PC-9 (cell line): ENCODE results near the gene JARID2. TPM values are rescaled to one million over a fixed set of nuclear protein-coding genes. Genes with fewer than 3 reads are reported as not detected.

ENCODE experiments used
- BruUV-seq: library from RNA; stranded (reverse); fragments of 400-500 nt; replicated peaks from 2 replicates; lab custom pipeline; 2021; lab: Mats Ljungman, UMichigan
- CTCF ChIA-PET: fragments of 300-600 bp; sonication (Branson Sonifier 250); formaldehyde crosslinking; loops from one replicate; lab custom pipeline; 2022; ENCODE audit warnings: antibody characterized with exemption; lab: Charles Lee
- POLR2A ChIA-PET: fragments of 300-600 bp; sonication (Branson Sonifier 250); formaldehyde crosslinking; loops from one replicate; lab custom pipeline; 2022; ENCODE audit warnings: antibody characterized with exemption; ENCODE audit not compliant: unreplicated experiment; lab: Charles Lee
- DNase-seq, 2 experiments: peaks; one replicate each; pipeline versions ENCODE4 v3.0.0 to v3.0.0-alpha.2; 2015 to 2022; ENCODE audit warnings: mixed read lengths in 1 of 2
- H2AFZ ChIP-seq: fragments of 200-600 bp; sonication (generic); 2 replicates; pipeline ENCODE4 v1.8.1; 2017; ENCODE audit warnings: antibody characterized with exemption
- H3F3A ChIP-seq: fragments of 200-600 bp; sonication (generic); 2 replicates; pipeline ENCODE4 v1.8.1; 2017; ENCODE audit warnings: antibody characterized with exemption, mild to moderate bottlenecking, low read depth; ENCODE audit not compliant: insufficient read depth
- H3K27ac ChIP-seq: fragments of 200-600 bp; sonication (generic); 2 replicates; pipeline ENCODE4 v1.6.1; 2016; ENCODE audit warnings: mixed run types
- H3K27me3 ChIP-seq: fragments of 200-600 bp; sonication (generic); 2 replicates; pipeline ENCODE4 v1.6.1; 2016; ENCODE audit warnings: low read depth, mixed run types; ENCODE audit not compliant: insufficient read depth
- H3K36me3 ChIP-seq: fragments of 200-600 bp; sonication (generic); 2 replicates; pipeline ENCODE4 v1.6.1; 2016; ENCODE audit warnings: low read depth, mixed run types
- H3K4me1 ChIP-seq: fragments of 200-600 bp; sonication (generic); replicated peaks from 2 replicates; pipeline ENCODE4 v1.6.1; 2016; ENCODE audit warnings: mixed run types; ENCODE audit not compliant: insufficient read depth
- H3K4me2 ChIP-seq: fragments of 200-600 bp; sonication (generic); 2 replicates; pipeline ENCODE4 v1.6.1; 2017; ENCODE audit warnings: mixed run types
- H3K4me3 ChIP-seq: fragments of 200-600 bp; sonication (generic); 2 replicates; pipeline ENCODE4 v1.6.1; 2016; ENCODE audit warnings: mixed run types
- H3K79me2 ChIP-seq: fragments of 200-600 bp; sonication (generic); 2 replicates; pipeline ENCODE4 v1.6.1; 2017; ENCODE audit warnings: low read depth, mixed run types
- H3K9me2 ChIP-seq: fragments of 200-600 bp; sonication (generic); 2 replicates; pipeline ENCODE4 v1.8.1; 2017; ENCODE audit warnings: mild to moderate bottlenecking; ENCODE audit not compliant: insufficient read depth
- H3K9me3 ChIP-seq: fragments of 200-600 bp; sonication (generic); 2 replicates; pipeline ENCODE4 v1.8.1; 2016; ENCODE audit warnings: low read depth; ENCODE audit not compliant: insufficient read depth
- H4K20me1 ChIP-seq: fragments of 200-600 bp; sonication (generic); 2 replicates; pipeline ENCODE4 v1.8.1; 2017; ENCODE audit not compliant: insufficient read depth
- CTCF ChIP-seq: fragments of 200-600 bp; sonication (generic); conservative IDR thresholded peaks from 2 replicates; pipeline ENCODE4 v1.6.1; 2017; ENCODE audit warnings: mixed run types, antibody characterized with exemption, mild to moderate bottlenecking, moderate library complexity
- EZH2 ChIP-seq: fragments of 200-600 bp; sonication (generic); IDR thresholded peaks from 2 replicates; pipeline ENCODE4 v1.8.0; 2017; ENCODE audit warnings: antibody characterized with exemption, low read depth
- intact Hi-C: fragments of 100-400 bp; cut with micrococcal nuclease; formaldehyde crosslinking; loops from one replicate; pipeline ENCODE4 v1.10.0; 2022; ENCODE audit not compliant: unreplicated experiment
- total RNA-seq: library from RNA; stranded (reverse); gene quantifications from 2 replicates; pipeline ENCODE4 v1.2.3, GENCODE V29; 2021

Gene JARID2
- total RNA-seq, 1 experiment from 2014 or later: 35.0 TPM

GRCh38 chr6:15356937-15357336, 111.1 kb downstream of the JARID2 start:
- CTCF ChIA-PET: no interaction called here
- no peak overlapping the region for H3K4me2 ChIP-seq
- no TSS peak for BruUV-seq

GRCh38 chr6:15357782-15358181, 111.9 kb downstream of the JARID2 start:
- H3K4me3 ChIP-seq: no peak overlapping the region
- H4K20me1 ChIP-seq: peaks cover 31% of the 10 kb centered on the region
- H3K79me2 ChIP-seq: peaks cover 95% of the 10 kb centered on the region
- peaks cover 3% of the 10 kb centered on the region; the same call in 1 of the 2 replicates for H3F3A ChIP-seq
- no peak overlapping the region for H2AFZ ChIP-seq
- no peaks in the 10 kb centered on the region for H3K36me3 ChIP-seq
- TF ChIP-seq EZH2 (no peak), CTCF (no peak)
- no peaks in the 10 kb centered on the region for H3K9me2 ChIP-seq
- ChIA-PET POLR2A (no interaction called here), CTCF (interaction anchor here (0.6 kb wide), 1 partner anchor 967 kb away, joined by 5 read pairs; no protein-coding TSS in a partner anchor)
- no peaks in the 10 kb centered on the region for H3K9me3 ChIP-seq
- intact Hi-C loops: no loop called here
- H3K4me1 ChIP-seq: no peaks in the 10 kb centered on the region
- no peaks in the 10 kb centered on the region for H3K27me3 ChIP-seq
- no peak overlapping the region for H3K27ac ChIP-seq
- H3K4me2 ChIP-seq: no peak overlapping the region
- BruUV-seq: no TSS peak
- DNase-seq: no peak

More at GRCh38 chr6:15356937-15357336, 111.1 kb downstream of the JARID2 start:
- Histone ChIP-seq H2AFZ (no peak overlapping the region), H3K27me3 (no peaks in the 10 kb centered on the region), H4K20me1 (peaks cover 39% of the 10 kb centered on the region), H3K4me3 (no peak overlapping the region), H3K9me2 (no peaks in the 10 kb centered on the region), H3K9me3 (no peaks in the 10 kb centered on the region), H3K4me1 (no peaks in the 10 kb centered on the region), H3K79me2 (peaks cover 94% of the 10 kb centered on the region), H3K27ac (no peak overlapping the region), H3K36me3 (no peaks in the 10 kb centered on the region), H3F3A (peaks cover 3% of the 10 kb centered on the region; the same call in 1 of the 2 replicates)
- TF ChIP-seq EZH2 (no peak), CTCF (no peak)
- intact Hi-C loops: no loop called here
- no peak for DNase-seq
- POLR2A ChIA-PET: no interaction called here

- intact Hi-C loops: no loop called here
Measured at GRCh38 chr6:15358579-15359327, 112.9 kb downstream of the JARID2 start.

More at GRCh38 chr6:15358579-15359327, 112.9 kb downstream of the JARID2 start:
- Histone ChIP-seq H3K79me2 (peaks cover 94% of the 10 kb centered on the region), H3K4me3 (no peak overlapping the region), H3K9me2 (no peaks in the 10 kb centered on the region), H3F3A (peaks cover 3% of the 10 kb centered on the region; the same call in 1 of the 2 replicates), H3K36me3 (no peaks in the 10 kb centered on the region), H3K27me3 (no peaks in the 10 kb centered on the region), H3K27ac (no peak overlapping the region), H4K20me1 (peaks cover 28% of the 10 kb centered on the region), H3K9me3 (no peaks in the 10 kb centered on the region), H3K4me1 (no peaks in the 10 kb centered on the region), H2AFZ (no peak overlapping the region), H3K4me2 (no peak overlapping the region)
- BruUV-seq: no TSS peak
- TF ChIP-seq EZH2 (no peak), CTCF (no peak)
- CTCF ChIA-PET: interaction anchor here (0.6 kb wide), 1 partner anchor 10 kb away, joined by 6 read pairs; no protein-coding TSS in a partner anchor
- DNase-seq: no peak
- POLR2A ChIA-PET: interaction anchor here (0.5 kb wide), 1 partner anchor 916 kb away, joined by 5 read pairs; no protein-coding TSS in a partner anchor
